ENCODE results near the gene CNIH2. TPM values are rescaled to one million over a fixed set of nuclear protein-coding genes. Genes with fewer than 3 reads are reported as not detected.

The CNIH2 gene
- total and polyA plus RNA-seq, 2 of the 8 experiments (the other 6 are each of a cell fraction or from before 2014, with no cell fraction given): 12.5 to 15.8 TPM

GRCh38 chr11:66261578-66261977 lies 16.4 kb upstream of the CNIH2 start (continued):
- TF ChIP-seq, protein P1, sequence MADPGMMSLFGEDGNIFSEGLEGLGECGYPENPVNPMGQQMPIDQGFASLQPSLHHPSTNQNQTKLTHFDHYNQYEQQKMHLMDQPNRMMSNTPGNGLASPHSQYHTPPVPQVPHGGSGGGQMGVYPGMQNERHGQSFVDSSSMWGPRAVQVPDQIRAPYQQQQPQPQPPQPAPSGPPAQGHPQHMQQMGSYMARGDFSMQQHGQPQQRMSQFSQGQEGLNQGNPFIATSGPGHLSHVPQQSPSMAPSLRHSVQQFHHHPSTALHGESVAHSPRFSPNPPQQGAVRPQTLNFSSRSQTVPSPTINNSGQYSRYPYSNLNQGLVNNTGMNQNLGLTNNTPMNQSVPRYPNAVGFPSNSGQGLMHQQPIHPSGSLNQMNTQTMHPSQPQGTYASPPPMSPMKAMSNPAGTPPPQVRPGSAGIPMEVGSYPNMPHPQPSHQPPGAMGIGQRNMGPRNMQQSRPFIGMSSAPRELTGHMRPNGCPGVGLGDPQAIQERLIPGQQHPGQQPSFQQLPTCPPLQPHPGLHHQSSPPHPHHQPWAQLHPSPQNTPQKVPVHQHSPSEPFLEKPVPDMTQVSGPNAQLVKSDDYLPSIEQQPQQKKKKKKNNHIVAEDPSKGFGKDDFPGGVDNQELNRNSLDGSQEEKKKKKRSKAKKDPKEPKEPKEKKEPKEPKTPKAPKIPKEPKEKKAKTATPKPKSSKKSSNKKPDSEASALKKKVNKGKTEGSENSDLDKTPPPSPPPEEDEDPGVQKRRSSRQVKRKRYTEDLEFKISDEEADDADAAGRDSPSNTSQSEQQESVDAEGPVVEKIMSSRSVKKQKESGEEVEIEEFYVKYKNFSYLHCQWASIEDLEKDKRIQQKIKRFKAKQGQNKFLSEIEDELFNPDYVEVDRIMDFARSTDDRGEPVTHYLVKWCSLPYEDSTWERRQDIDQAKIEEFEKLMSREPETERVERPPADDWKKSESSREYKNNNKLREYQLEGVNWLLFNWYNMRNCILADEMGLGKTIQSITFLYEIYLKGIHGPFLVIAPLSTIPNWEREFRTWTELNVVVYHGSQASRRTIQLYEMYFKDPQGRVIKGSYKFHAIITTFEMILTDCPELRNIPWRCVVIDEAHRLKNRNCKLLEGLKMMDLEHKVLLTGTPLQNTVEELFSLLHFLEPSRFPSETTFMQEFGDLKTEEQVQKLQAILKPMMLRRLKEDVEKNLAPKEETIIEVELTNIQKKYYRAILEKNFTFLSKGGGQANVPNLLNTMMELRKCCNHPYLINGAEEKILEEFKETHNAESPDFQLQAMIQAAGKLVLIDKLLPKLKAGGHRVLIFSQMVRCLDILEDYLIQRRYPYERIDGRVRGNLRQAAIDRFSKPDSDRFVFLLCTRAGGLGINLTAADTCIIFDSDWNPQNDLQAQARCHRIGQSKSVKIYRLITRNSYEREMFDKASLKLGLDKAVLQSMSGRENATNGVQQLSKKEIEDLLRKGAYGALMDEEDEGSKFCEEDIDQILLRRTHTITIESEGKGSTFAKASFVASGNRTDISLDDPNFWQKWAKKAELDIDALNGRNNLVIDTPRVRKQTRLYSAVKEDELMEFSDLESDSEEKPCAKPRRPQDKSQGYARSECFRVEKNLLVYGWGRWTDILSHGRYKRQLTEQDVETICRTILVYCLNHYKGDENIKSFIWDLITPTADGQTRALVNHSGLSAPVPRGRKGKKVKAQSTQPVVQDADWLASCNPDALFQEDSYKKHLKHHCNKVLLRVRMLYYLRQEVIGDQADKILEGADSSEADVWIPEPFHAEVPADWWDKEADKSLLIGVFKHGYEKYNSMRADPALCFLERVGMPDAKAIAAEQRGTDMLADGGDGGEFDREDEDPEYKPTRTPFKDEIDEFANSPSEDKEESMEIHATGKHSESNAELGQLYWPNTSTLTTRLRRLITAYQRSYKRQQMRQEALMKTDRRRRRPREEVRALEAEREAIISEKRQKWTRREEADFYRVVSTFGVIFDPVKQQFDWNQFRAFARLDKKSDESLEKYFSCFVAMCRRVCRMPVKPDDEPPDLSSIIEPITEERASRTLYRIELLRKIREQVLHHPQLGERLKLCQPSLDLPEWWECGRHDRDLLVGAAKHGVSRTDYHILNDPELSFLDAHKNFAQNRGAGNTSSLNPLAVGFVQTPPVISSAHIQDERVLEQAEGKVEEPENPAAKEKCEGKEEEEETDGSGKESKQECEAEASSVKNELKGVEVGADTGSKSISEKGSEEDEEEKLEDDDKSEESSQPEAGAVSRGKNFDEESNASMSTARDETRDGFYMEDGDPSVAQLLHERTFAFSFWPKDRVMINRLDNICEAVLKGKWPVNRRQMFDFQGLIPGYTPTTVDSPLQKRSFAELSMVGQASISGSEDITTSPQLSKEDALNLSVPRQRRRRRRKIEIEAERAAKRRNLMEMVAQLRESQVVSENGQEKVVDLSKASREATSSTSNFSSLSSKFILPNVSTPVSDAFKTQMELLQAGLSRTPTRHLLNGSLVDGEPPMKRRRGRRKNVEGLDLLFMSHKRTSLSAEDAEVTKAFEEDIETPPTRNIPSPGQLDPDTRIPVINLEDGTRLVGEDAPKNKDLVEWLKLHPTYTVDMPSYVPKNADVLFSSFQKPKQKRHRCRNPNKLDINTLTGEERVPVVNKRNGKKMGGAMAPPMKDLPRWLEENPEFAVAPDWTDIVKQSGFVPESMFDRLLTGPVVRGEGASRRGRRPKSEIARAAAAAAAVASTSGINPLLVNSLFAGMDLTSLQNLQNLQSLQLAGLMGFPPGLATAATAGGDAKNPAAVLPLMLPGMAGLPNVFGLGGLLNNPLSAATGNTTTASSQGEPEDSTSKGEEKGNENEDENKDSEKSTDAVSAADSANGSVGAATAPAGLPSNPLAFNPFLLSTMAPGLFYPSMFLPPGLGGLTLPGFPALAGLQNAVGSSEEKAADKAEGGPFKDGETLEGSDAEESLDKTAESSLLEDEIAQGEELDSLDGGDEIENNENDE (IDR thresholded peaks at IDR 0.05; ENCODE audit: insufficient replicate concordance, low read length): no peak
- no peak for TF ChIP-seq CEBPB (IDR thresholded peaks at IDR 0.05; ENCODE audit: low read depth, low read length)

Measured in H1 (cell line).